EH (cell line): ENCODE results near the gene PDE4C.

Source experiments
- DNase-seq: peaks from one replicate; pipeline ENCODE4 v3.0.0-alpha.2; 2015; ENCODE audit warnings: low read depth

The PDE4C gene

GRCh38 chr19:18254546-18255503 is 28.6 kb upstream of the PDE4C start:
- DNase-seq, result no peak

GRCh38 chr19:18253716-18254115 is 27.5 kb upstream of the PDE4C start:
- DNase-seq, result no peak

DNA sequence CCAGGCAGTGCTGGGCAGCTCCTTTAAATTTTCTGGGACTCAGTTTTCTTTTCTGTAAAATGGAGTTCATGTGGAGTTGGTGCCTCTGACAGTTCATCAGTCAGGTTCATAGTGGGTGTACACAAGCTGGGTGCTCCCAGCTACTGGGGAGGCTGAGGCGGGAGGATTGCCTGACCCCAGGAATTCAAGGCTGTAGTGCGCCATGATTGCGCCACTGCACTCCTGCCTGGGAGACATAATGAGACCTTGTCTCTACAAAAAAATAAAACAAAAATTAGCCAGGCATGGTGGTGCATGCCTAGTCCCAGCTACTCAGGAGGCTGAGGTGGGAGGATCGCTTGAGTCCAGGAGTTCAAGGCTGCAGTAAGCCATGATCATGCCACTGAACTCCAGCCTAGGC is 26.9 kb upstream of the PDE4C start:
- DNase-seq, result no peak

DNA sequence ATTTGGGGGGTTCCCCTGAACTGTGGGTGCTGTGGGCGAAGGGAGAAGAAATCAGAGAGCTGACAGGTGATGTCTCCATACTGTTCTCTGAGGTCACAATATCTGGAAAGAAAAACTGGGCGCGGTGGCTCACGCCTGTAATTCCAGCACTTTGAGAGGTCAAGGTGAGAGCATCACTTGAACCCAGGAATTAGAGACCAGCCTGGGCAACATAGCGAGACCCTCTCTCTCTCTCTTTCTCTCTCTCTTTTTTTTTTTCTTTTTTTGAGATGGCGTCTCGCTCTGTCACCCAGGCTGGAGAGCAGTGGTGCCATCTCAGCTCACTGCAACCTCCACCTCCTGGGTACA is 26.1 kb upstream of the PDE4C start:
- no peak for DNase-seq

GRCh38 chr19:18251587-18252369 is 25.5 kb upstream of the PDE4C start:
- DNase-seq, result peak; percentile 70

GRCh38 chr19:18249834-18250233 is 23.6 kb upstream of the PDE4C start:
- no peak for DNase-seq

GRCh38 chr19:18245297-18245696 is 19.1 kb upstream of the PDE4C start:
- no peak for DNase-seq

DNA sequence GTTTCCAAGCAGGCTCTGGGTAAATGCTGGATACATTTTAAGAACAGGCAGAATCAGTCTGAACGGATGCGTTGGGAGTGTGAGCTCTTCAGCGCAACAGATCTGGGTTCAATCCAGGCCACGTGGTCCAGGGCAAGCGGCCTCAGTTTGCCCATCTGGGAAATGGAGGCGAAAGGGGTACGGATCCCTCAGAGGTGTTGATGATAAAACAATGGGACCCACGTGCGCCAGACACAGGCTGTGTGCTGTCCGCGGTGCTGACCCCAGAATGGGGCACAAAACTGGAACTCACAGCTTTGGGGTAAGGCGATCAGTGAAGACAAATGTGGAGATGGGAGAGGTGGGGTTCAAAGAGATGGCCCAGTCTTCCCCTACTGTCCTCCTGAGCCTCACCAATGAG is 13.1 kb upstream of the PDE4C start:
- DNase-seq, result peak; percentile 35

- DNase-seq, result no peak
Observed at GRCh38 chr19:18234194-18234593, 8.0 kb upstream of the PDE4C start.

- peak; percentile 55 for DNase-seq
Observed at GRCh38 chr19:18233224-18233825, 7.1 kb upstream of the PDE4C start.

GRCh38 chr19:18232540-18233223 is 6.4 kb upstream of the PDE4C start:
- DNase-seq, result no peak

- no peak for DNase-seq
Observed at GRCh38 chr19:18231775-18232174, 5.5 kb upstream of the PDE4C start.

GRCh38 chr19:18230941-18231734 is 4.9 kb upstream of the PDE4C start:
- DNase-seq, result no peak

DNA sequence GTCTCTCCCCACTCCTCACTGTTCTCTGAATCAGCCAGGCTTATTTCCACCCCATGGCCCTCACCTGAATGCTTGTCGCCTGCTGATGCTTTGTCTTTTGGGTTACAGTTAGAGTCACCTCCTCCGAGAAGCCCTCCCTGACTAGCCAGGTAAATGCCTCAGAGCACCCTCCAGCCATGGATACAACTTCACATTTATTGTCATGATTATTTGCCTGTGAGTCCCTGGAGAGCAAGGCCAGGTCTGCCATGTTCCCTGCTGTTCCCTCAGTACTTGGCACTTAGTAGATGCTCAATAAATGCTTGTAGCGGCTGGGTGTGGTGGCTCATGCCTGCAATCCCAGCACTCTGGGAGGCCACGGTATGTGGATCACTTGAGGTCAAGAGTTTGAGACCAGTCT is 3.7 kb upstream of the PDE4C start:
- DNase-seq, result no peak

GRCh38 chr19:18229474-18229873 is 3.2 kb upstream of the PDE4C start:
- no peak for DNase-seq

DNA sequence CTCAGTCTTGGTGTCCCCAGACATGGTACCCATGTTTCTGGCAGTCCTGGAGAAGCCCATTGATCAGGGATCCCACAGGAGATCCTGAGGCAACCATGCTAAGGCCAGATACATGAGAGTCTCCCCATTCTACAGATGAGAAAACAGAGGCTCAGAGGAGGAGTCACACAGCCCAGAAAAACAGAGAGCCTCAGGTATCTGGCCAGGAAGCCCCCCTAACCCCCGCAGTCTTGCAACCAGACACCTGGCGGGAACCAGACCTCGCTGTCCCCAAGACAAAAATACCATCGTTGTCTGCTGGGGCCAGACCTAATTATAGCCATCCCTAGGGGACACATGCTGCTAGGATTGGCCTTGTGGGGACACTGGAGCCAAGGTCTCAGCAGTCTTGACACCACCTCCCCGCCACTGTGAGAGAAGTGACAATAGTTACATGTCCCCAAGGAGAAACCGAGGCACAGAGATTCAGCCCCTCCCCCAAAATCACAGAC is 1.6 kb upstream of the PDE4C start:
- DNase-seq, result no peak

DNA sequence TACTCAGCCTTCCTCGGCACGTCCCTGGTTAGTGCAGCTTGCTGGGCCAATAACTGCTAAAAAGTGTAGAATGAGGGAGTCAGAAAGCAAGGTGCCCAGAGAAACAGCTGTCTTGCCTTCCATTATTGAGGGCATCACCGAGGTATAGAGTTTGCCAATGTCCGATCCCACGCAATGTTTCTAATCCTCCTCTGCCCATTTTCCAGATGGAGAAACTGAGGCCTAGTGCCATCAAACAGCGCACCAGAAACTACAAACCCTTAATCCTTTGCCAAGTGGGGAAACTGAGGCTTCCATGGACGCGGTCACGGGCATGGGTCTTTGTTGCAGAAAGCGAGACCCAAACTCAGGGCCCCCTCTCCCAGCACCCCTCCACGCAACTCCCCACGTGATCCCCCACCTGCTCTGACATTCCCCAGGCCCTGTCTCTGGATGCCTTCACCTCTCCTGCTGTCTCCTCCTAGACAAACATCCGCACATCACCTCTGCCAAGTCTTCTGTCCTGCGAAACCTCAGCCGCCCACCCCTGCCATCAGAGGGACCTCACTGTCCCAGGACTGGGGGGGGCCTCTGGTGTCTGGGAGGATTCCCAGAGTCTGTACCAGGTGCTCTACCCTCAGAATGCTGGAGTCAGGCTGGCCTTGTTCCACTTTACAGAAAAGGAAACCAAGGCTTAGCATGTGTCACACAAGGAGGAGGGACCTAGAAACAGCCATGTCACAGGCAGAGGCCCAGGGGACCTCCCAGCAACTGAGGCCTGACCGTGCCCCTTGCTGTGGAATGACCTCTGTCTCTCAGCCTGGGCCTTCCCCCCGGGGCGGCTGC is 930 bp upstream of the PDE4C start:
- no peak for DNase-seq

DNA sequence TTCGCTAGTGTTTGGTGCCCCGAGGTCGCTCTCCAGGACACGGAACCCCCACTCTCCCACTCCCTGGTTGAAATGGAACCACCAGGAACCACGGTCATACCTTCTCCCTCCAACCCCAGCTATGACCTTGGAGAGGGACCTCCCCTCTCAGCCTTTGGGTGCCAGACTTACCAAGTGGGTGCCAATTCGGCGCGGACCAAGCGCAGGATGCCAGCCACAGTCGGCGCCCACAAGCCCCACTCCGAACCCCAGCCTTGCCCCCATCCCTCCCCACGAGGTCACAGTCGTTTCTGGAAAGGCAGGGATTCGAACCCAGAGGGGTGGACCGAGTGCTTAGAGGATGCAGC is 910 bp downstream of the PDE4C start:
- DNase-seq, result no peak

GRCh38 chr19:18224525-18225354 is 1.5 kb downstream of the PDE4C start:
- peak; percentile 97 for DNase-seq
